Epithelial cell of proximal tubule (primary cell): Measurements from ENCODE around the gene SAMD1. TPM values are rescaled to one million over a fixed set of nuclear protein-coding genes. Genes with fewer than 3 reads are reported as not detected.

Experiments
- DNase-seq: peaks from one replicate; pipeline ENCODE4 v3.0.0-alpha.2; 2011; ENCODE audit warnings: low read depth
- H3K4me3 ChIP-seq: 2 replicates; pipeline ENCODE4 v1.5.1; 2011; ENCODE audit warnings: low read depth, mild to moderate bottlenecking, low read length
- total RNA-seq: library from RNA; depleted of rRNA; stranded (reverse); fragments of >200 nt; gene quantifications from 2 replicates; pipeline ENCODE4 v1.2.3, GENCODE V29; 2015
- TF ChIP-seq, protein P1 (sequence below): conservative IDR thresholded peaks from 2 replicates; pipeline ENCODE4 v1.5.1; 2012; ENCODE audit warnings: low read depth, mild to moderate bottlenecking, low read length

The SAMD1 gene
- total RNA-seq, 1 donor from 2014 or later = 53.6 TPM

DNA sequence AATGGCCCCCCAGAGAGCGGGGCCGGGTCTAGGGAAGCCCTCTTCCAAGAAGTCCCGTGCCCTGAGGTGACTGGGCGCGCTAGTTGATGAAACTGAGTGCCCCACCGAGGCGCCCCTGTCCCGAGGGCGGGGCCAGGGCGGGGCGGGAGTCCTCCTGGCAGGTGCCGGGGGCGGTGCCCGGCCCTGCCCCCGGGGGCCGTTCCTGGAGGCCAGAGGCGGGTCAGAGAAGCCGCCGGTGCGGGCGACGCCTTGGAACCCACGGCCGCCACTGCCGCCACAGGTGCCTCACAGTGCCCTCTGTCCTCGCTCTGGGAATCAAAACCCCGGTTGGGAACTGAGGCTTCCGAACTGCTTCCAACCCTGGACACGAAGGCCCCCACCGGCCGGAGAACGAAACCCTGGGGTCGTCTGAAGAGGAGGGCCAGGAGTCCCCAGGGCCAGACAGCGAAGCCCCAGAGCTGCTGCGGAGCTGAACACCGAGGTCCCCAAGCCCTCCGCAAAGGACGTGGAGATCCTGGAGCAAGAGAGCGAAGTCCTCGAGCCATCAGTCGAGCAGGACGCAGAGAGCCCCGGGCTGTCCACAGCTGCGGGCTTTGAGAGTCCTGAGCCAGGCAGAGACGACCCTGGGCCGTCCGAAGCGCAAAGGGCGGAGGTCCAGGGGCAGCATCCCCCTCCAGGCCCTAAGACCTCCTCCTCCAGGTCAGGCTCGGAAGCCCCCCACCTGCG is 17.9 kb downstream of the SAMD1 start, which contains the start of gene MISP3:
Gene MISP3, plus strand, starts transcription at position 252 of the 726 bp plus-strand sequence. CDS start 524 bp downstream, outside the sequence.
- TF ChIP-seq, protein P1, sequence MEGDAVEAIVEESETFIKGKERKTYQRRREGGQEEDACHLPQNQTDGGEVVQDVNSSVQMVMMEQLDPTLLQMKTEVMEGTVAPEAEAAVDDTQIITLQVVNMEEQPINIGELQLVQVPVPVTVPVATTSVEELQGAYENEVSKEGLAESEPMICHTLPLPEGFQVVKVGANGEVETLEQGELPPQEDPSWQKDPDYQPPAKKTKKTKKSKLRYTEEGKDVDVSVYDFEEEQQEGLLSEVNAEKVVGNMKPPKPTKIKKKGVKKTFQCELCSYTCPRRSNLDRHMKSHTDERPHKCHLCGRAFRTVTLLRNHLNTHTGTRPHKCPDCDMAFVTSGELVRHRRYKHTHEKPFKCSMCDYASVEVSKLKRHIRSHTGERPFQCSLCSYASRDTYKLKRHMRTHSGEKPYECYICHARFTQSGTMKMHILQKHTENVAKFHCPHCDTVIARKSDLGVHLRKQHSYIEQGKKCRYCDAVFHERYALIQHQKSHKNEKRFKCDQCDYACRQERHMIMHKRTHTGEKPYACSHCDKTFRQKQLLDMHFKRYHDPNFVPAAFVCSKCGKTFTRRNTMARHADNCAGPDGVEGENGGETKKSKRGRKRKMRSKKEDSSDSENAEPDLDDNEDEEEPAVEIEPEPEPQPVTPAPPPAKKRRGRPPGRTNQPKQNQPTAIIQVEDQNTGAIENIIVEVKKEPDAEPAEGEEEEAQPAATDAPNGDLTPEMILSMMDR = no peak
- peak within 1 kb of the TSS; percentile 85 for H3K4me3 ChIP-seq
- DNase-seq = no peak

DNA sequence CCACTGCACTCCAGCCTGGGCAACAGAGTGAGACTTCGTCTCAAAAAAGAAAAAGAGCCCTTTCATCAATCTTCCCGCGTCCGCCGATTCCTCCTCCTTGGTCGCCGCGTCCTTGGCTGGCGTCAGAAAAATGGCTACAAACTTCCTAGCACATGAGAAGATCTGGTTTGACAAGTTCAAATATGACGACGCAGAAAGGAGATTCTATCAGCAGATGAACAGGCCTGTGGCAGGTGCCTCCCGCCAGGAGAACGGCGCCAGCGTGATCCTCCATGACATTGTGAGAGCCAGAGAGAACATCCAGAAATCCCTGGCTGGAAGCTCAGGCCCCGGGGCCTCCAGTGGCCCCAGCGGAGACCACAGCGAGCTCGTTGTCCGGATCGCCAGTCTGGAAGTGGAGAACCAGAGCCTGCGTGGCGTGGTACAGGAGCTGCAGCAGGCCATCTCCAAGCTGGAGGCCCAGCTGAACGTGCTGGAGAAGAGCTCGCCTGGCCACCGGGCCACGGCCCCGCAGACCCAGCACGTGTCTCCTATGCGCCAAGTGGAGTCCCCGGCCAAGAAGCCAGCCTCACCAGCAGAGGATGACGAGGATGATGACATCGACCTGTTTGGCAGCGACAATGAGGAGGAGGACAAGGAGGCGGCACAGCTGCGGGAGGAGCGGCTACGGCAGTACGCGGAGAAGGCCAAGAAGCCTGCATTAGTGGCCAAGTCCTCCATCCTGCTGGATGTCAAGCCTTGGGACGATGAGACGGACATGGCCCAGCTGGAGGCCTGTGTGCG is 20.1 kb downstream of the SAMD1 start:
- TF ChIP-seq, protein P1 = no peak

DNA sequence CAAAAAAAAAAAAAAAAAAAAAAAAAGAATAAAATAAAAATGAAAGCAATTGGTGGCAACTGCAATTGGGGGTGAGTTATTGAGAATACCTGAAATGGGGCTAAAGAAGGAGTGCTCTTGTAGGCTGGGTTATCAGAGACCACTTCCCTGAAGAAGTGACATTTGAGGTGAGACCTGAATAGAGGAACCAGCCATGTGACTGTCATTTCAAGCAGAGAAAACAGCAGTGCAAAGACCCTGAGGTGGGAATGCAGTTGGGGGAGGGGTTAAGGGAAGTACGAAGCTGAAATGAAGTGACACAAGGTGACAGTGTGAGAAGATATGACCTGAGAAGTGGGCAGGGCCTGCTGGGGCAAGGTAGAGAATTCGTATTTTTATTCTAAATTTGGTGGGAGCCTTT is 24.4 kb downstream of the SAMD1 start:
- DNase-seq = no peak
- TF ChIP-seq, protein P1 = no peak
- no peak overlapping the region for H3K4me3 ChIP-seq

More for the DNA sequence above, 20.1 kb downstream of the SAMD1 start:
- no peak overlapping the region for H3K4me3 ChIP-seq
- DNase-seq = no peak

DNA sequence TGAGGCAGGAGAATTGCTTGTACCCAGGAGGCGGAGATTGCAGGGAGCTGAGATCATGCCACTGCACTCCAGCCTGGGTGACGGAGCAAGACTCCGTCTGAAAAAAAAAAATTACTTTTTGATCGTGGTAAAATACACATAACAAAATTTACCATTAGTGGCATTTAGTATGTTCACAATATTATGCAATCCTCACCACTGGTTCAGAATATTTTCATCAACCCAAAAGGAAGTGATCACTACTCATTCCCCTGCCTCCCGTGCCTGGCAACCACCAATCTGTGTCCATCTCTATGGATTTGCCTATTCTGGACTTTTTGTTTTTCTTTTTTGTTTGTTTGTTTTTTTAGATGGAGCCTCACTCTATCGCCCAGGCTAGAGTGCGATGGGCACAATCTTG is 27.4 kb downstream of the SAMD1 start:
- H3K4me3 ChIP-seq = no peak overlapping the region
- TF ChIP-seq, protein P1 = no peak
- DNase-seq = no peak

DNA sequence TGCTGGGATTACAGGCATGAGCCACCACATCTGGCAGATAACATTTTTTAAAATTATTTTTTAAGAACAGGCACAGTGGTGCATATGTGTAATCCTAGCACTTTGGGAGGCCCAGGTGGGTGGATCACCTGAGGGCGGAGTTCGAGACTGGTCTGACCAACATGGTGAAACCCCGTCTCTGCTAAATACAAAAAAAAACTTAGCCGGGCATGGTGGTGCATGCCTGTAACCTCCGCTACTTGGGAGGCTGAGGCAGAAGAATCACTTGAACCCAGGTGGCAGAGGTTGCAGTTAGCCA is 28.0 kb downstream of the SAMD1 start:
- DNase-seq = no peak
- TF ChIP-seq, protein P1 = no peak
- no peak overlapping the region for H3K4me3 ChIP-seq

DNA sequence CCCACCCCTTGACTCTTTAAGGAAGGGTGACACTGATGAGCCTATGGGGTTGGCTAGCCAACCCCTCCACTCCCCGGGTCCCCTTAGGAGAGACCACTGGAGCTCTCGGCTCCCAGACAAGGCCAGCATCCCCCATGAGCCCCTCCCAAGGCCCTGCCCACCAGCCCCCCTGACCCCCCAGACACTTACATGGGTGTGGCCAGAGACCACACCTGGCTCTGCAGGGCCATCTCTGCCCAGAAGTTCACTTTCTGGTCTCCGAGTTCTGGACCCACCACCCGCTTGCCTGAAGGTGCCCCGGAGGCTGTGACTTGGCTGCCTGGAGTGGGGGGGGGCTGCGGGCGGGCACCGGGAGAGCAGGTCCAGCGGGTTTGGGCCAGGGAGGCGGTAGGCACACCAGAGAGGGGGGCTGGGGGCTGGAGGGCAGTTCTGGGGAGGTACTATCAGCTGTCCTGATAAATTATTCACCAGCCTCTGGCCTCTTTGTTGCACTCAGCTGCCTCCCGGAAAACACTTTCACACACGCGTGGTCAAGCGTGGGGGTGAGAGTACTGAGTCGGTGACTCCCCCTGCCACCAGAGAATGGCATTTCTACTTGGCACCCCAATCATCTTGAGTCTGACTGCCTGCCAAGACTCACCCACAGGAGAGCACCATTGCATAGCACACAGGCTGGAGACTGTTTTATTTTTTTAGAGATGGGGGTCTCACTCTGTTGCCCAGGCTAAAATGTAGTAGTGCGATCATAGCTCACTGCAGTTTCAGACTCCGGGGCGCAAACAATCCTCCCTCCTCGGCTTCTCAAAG is 28.6 kb downstream of the SAMD1 start, which contains the start of gene PALM3:
Gene PALM3, minus strand, starts transcription at position 326 of the 807 bp plus-strand sequence. Its CDS starts 96 bp downstream, at position 230.
- peak; percentile 67 for DNase-seq
- H3K4me3 ChIP-seq = peak within 1 kb of the TSS; percentile 55
- TF ChIP-seq, protein P1 = peak; percentile 28
